Middle frontal gyrus (tissue), 1 donor: ENCODE data around the gene BAHCC1.

Experiments used
- DNase-seq: peaks from one replicate; pipeline ENCODE4 v3.0.0-alpha.2; 2015; ENCODE audit warnings: low spot score; ENCODE audit errors: extremely low spot score

The BAHCC1 gene

DNA sequence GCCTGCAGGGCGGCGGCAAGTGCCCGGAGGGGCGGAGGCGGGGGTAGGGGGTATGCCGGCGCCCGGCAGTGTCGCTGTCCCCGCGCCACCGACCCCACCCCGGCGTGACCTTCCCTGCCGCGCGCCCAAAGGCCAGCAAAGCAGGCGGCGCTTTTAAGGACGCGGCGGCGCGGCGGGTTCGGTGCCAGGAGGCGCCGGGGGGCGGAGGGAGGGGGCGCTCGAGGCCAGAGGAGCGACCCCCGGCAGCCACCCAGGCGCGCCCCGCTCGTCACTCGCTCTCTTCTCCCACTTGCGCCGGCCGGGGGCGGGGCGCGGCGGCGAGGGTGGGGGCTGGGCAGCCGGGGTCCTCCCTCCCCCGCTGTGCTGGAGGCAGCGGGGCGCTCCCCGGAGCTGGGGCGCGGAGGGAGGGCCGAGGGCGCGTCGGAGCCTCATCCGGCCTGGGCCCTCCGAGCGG lies 8.6 kb upstream of the BAHCC1 start:
- no peak for DNase-seq

DNA sequence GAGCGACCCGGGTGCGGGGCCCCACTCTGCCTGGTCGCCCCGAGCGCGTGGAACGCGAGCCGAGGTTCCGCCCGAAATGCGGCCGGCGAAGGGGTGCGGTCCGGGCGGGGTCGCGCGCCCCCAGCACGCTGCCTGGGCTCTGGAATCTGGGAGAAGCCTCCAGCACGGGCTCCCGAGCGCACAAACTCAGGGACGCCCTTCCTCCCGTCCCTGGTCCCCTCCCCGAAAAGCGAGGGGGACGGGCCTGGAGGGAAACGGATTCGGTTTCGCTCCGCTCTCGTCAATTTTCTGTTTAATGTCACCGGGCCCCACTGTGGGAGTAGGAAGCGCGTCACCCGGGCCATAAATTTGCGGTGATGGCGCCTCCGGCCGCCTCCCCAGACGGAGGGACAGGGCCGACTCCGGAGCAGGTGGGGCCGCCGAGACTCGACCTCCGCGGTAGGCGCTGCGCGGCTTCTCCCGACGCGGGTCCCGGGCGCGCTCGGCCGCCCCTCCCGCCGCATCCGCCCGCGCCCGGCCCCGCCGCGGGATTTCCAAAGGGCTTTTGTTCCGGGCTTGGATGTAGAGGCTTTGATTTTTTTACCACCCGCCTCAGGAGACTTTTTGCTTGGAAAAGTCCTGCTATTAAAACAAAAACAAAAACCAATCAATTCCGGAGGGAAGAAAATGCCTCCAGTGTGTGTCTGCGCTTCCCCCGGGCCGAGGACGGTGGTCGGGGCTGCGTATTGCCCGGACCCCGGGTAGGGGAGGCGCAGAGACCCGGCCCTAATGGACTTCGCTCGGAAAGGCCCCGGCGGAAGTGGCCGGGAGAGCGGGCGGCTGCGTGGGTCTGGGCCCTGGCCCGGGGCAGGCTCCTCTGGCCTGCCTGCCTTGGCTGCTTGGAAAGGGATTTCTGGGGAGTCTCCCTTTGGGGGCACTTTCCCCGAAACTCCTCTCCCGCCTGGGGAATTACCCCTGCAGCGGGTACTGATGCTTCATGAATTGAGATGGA lies 7.9 kb upstream of the BAHCC1 start:
- no peak for DNase-seq

DNA sequence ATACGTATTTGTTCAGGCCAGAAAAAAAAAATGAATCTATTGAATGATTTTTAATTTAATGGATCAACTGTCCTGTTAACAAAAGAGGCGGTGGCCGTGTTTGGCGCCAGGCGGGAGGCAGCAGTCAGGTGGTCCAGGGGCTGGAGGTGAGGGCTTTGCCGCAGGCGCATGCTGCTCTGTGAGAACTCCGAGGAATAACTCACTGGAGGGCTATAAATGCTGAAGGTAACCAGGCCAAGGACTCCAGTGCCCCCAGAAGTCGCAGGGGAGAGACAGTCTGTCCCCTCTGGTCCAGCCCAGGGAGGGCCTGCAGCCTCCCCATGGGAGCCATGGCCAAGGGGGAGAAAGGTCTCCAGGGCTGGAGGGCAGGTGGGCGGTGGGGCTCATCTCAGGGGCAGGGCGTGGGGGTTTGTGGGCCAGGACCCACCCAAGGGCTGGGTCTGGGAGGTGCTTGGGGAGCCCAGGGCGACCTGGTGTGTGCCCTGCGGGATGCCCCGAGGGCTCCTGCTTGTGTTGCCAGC lies 7.1 kb upstream of the BAHCC1 start:
- no peak for DNase-seq

DNA sequence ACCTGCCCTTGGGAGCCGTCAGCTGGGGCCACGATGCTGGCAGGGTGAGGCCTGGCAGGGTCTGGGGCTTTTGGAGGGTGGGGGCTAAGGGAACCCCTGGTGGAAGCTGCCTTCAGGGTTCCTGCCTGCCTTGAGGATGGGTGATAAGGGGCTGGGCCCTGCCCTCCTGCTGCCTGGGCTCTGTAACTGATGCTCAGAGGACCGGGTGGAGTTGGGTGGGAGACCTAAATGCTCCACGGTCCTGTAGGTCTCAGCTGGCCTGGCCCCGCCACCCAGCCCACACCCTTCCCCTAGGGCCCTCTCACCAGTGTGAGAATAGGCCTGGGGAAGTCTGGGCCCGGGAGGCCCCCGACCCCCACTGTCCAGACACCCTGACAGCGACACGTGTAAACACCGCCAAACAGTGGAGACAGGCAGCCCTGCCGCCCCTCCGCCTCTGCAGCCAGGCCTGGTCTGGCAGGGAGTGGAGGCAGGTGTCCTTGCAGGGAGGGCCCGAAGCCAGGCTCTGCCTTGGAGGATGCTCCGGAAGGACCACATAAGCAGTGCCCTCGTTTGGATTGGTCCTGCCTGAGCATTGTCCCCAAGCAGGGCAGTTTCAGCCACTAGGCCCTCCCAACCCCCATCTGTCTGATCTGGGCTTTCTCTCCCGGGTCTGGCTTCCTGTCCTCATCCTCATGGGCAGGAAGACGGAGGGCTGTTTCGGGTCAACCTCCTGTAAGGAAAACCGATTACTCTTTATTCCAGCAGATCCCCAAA lies 6.5 kb upstream of the BAHCC1 start:
- DNase-seq = no peak

DNA sequence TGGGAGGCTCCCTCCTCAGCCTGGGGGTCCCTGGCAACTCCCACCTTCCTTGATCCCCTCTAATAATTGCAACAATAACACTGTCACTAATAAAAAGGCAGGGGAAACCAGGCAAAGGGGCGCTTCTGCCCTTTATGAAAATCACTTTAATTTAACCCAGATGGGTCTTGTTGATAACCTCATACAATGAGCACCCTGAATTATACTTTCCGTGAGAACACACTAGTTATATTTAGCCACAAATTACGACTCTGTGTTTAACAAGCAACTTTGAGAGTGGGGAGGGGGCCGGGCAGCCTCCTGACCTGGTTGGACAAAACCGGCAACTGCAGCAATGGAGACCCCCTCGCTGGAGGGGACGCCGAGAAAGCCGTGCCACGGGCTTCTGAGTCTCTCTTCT lies 5.7 kb upstream of the BAHCC1 start:
- no peak for DNase-seq

DNA sequence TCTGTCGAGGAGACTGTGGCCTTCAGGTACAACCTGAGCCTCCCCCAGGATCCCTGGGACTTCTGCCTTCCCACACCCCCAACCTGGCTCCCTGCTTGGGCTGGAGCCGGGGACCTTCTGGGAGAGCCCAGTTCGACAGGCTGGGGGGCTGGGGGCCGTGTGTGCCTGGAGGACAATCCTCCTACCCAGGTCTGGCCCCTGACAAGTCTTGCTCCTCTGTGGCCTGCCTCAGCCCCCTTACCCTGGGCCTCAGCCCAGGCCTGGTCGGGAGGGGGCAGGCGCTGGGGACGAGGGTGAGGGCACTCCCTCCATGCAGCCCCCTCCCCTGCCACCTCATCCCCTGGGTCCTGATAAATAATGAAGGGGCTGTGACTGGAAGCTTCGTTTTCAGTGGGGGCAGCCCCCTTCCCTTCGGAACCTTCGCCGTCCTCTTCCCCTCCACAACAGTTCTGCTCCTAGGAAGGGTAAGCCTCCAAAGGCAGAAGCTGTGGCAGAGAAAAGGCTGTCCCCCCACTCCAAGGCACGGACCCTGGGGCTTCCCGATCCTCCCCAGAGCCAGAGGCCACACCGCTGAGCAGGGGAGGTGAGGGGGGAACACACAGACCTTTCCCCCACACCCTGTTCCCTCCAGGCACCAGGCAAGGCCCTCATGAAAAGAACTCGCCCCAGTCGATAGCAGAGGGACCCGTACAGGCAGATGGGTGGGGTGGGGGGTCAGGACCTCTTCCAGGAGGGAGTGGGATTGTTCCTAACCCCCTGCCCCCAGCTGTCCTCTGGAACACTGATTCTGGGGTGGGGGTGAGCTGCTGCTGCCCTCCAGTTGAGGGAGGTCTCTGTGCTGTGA lies 5.0 kb upstream of the BAHCC1 start:
- no peak for DNase-seq

DNA sequence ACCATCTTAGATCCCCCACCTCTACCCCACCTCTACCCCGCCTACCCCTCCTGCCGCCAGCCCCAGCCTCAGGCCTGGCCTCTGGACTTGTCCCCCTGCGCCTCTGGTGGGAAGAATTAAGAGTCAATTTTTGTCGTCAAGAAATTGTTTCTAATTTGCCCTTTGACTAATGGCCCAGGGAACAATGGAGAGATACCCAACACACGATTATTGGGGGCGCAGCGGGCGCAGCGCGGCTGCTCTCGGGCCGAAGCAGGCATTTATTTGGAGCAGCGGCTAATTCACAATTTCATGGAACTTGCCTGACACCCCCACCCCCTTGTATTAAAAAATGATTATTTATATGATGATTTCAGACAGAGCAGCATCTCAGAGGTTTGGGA lies 4.4 kb upstream of the BAHCC1 start:
- DNase-seq = no peak

DNA sequence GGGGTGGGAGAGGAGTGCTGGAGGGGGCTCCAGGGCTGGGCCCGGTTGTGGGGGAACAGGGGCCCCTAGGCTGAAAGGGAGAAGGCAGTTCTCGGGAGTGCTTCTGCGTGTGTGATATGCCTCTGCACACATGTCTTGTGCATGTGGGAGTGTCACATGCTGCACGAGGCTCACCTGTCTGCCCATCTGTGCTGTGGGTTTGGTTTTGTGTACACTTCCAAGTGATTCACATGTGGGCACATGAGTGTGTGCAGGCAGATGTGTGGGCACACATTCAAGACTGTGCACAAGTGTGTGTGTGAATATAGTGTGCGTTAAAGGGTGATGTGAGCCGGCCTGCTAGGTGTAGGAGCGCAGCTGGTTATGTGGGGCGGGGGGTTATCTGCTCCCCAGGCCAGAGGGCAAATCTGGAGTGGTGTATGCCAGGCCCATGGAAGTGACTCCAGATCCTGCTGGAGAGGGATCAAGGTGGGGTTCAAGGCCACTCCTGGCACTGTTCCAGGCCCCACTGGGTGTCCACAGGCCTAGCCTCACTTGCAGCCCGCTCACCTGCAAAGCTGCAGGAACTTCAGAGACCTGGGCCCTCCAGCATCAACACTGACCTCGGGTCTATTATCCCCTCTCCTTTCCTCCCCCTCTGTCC lies 3.8 kb upstream of the BAHCC1 start:
- DNase-seq = no peak

DNA sequence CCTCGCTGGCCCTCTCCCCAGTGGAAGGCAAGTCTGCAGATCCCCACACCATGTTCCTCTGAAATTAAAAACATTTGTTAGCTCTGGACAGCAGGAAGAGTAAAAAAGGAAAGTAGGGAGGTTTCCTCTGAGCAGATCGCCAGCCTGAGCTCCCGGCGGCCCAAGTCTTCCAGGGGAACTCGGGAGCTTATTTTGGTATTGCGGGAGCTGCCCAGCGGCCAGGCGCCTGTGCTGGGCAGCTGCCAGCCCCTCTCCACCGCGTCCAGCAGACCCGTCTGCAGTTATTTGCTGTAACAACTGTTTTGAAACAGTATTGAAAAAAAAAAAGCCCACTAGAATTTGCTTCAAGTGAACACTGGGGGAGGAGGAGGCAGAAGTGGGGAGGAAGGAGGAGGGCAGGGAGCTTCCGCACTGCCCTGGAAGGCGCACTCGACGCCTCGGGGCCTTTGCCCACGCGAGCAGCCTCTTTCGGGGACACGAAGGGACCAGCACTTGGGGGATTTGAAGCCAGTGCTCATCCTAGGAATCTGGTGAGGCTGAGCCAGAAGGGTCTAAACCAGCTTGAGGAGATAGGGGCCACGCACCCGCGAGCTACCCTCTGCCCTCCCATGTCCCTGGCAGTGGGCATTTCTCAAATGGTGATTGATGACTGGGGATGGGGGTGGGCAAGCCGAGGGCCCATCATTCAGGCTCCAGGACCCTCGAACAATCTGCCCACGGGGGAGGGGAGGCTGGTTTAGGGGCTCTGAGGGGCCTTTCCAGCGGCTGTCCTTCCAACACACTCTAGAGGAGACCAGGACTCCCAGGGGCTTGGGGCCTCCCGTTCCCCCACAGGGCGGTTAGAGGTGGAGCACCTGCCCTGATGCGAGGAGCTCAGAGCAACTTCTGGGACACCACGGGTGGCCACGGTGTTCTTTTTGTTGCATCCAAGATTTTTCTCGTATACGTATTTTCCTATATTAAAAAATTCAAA lies 3.0 kb upstream of the BAHCC1 start:
- DNase-seq = no peak

DNA sequence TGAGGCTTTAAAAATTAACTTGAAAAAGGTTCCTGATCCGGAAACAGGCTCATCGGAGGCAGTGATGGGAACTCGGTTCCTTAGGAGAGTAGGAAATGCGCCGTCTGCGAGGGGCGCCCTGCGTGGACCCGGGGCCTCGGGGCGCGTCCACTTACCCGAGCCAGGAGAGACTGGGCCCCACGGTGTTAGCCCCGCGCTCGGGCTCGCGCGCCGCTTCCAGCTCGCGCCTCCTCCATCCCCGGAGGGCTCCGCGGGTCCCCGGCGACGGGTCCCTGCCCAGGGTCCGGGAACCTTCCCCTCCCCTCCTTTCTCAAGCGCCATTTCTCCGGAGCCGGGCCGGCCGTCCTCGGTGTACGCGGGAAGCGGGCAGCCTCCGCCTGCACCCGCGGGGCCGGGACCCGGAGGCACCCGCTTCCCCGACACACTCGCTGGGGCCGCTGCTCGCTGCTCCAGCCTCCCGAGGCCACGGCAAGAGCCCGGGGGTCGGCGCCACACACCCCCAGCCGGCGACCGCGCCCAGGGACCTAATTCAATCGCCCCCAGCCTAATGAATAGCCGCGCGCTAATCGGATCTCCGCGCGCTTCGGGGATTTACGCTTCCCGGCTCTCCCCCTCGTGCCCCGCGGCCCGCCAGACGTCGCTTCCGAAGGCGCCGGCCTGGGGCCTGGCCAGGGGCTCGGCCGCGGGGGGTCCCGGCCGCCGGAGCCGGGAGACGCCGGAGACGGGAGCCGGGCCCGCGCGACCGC lies 2.2 kb upstream of the BAHCC1 start:
- DNase-seq = no peak

DNA sequence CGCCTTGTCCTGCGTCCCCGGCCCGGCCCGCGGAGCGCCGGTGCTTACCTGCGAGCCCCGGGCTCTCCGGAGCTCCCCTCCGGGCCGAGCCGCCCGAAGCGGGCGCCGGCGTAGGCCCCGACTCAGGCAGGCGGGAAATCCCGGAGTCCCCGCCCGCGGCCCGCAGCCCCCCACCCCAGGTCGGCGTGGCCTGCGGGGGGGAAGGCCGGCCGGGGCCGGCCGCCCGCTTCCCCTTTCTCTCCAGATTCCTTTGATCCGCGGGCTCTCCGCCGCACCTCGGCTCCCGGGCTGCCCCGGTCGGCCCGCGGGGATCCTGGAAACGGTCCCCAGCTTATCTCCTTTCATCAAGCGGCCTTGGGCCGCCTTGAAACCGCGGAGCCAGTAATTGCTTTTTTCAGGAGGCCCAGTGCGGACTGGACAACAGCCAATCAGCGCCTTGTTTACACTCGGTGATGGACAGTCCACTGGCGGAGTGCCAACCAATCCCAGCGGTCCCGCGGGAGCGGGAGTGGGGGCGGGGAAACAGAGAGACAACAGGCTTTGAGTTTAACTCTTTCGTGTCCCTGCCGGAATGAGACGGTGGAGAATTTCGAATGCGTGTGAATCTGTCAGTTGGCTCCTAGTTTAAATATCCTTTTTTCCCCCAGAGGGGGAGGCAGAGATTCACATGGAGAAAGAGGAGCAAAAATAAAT lies 1.4 kb upstream of the BAHCC1 start:
- DNase-seq = peak; percentile 100

DNA sequence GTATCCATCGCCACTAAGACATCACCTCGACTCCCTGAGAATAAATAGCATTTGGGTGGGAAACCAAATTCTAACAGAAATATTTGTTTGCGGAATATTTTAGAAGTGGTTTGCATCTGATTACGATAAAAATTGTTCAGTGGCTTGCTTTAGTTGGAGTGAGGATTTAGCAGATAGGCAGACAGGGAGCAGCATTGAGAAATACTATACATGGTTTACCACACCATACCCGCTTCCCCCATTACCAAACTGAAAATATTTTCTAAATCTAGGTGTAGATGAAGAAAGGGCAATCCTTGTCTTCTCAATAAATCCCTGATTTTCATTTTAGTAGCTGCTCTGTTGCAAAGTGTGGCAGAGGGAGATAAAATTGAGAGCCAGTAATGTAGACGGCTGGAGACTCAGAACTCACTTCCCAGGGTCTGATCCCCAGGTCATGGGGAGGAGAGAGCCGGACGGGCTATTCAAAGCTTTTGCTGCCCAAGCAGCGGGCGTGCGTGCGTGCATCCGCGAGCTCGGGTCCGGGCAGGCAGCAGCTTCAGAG lies 808 bp upstream of the BAHCC1 start:
- DNase-seq = no peak

DNA sequence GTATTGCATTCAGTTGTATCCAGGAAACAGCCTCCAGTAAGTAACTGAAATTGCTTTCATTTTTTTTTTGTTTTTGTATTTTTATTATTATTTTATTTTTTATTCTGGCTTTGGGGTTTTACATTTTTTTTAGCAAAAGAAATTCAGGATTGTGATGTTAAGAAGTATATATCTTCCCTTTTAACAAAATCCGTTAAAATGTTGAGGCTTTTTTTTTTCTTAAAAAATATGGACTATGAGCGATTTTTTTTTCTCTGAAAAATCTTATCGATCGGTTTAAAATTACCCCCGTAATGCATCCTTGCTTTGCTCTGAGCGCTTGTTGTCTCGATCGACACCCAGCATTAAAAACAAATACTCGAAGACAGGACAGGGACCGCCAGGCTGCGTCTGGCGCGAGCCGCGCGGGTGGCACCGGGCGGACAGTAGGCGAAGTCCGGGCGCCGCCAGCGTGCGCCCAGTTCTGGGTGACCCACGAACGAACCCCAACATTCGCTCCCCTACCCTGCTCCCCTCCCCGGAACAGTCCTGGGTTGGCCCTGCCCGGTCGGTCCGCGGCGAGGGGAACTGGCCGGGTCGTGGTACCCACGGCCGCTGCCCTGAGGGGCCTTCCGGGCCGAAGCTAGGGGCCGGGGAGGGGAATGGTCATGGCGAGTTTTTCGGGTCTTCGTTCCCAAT lies 482 bp downstream of the BAHCC1 start:
- no peak for DNase-seq

DNA sequence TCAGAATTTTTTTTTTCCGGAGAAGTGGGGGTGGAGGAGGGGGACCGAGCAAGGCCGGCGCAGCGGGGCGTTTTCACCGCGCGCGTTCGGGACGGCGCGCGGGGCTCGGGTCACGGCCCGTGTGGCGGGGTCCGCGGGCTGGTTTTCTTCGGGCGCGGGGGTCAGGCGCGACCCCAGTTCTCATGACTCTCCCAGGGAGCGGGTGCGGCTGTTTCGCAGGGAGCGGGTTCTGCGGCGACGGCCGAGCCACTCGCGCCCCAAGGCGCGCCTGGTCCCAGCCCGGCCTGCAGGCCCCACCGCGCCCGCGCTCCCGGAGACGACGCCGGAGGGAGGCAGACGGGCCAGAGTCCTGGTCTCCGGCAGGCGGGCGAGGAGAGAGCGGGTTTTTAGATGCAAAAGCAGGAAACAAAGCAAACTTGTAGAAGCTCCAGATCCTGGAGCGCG lies 1.0 kb downstream of the BAHCC1 start:
- no peak for DNase-seq

DNA sequence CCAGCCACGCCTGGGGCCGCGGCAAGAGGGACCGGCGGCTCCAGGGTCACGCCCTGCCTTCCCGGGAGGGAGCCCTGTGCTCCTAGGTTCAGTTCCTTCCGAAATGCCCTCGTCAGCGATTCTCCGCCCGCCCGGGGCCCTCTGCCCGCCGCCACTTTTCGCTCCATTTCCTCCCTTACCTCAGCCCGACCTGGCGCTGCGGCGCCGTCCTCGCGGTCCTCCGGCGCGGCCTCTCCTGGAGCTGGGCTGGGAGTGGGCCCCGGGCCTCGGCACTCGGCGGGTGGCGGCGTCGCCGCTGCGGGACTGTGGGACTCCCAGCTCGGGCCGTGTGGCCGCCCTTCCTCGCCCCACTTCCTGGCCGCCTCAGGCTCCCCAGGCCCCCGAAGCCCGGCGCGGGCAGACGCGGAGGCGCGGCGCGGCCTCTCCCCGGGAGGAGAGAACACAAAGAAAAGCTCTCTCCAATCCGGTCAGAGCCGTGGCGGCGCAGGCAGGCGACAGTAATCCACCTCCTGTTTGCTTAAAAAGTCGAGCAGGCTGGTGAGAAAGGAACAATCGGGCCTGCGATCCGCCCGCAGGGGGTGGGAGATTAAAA lies 1.6 kb downstream of the BAHCC1 start:
- no peak for DNase-seq

DNA sequence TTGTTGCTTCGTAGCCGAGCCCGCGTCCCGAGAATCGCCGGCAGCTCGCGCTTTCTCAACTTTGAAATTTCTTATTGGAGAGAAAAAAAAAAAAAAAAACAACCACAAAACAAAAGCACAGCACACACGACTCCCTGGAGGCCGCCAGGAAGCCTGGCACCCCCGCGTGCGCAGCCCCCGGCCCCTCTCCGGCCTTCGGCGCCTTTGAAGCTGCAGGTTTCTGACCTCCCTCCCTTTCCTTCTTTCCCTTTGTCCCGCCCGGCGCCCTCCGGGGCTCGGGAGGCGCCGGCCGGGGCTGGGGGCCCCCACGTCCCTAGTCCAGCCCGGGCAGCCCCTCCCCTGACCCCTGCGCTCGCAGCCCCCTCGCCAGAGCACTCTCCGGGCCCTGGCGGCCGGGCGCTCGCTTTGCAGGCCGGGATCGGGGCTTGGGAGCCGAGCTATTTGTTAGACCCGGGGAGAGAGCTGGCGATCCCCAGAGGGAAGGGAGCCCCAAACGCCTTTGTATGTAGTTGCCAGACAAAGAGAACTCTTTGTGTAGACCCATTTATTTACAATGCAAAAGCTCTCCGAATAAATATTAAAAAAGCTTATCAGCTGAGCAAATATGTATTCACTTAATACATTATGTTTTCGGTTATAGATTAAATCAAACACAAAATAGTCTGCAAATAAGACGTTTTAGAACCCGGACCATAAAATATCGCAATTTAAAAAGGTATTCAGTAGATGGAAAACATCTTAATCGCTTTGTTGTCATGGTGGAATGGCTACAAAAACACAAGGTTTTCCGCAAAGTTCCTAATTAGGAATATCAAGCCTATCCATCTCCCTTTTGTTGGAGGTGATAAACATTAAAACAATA lies 2.3 kb downstream of the BAHCC1 start:
- no peak for DNase-seq
